Left forelimb (tissue), 1 donor: ENCODE data around the gene ALDH1A3.

Experiments used
- DNase-seq: peaks from one replicate; pipeline ENCODE4 v3.0.0-alpha.2; 2018; ENCODE audit warnings: low spot score

The ALDH1A3 gene

DNA sequence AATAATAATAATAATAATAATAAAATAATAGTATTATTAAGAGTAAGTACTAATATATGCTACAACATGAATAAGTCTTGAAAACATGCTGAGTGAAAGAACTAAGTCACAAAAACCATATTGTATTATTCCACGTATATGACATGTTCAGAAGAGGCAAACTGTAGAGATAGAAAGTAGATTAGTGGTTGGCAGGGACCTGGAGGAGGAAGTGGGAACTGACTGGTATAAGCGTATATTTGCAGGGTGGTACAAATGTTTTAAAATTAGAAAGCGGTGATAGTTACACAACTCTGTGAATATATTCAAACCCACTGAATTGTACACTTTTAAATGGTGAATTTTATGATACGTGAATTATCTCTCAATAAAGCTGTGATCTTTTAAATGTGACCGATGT, 72.3 kb downstream of the ALDH1A3 start:
- DNase-seq: no peak

DNA sequence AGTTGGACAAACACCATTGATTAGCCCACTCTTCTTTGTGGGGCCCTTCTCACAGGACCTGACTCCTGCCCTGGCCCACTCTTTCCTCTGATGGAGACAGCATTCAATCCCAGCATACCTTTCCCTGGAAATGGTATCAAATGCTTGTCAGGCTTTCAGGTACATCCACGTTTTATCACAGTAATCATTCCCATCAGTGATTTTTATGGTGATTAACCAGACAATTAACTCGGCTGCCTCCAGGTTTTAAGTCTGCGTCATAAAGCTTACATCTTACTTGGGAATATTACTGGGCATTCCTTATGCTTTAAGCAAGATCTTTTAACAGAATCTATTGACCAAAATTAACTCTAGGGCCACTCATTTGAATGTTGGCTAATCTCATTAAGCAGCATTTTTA, 72.9 kb downstream of the ALDH1A3 start:
- no peak for DNase-seq

DNA sequence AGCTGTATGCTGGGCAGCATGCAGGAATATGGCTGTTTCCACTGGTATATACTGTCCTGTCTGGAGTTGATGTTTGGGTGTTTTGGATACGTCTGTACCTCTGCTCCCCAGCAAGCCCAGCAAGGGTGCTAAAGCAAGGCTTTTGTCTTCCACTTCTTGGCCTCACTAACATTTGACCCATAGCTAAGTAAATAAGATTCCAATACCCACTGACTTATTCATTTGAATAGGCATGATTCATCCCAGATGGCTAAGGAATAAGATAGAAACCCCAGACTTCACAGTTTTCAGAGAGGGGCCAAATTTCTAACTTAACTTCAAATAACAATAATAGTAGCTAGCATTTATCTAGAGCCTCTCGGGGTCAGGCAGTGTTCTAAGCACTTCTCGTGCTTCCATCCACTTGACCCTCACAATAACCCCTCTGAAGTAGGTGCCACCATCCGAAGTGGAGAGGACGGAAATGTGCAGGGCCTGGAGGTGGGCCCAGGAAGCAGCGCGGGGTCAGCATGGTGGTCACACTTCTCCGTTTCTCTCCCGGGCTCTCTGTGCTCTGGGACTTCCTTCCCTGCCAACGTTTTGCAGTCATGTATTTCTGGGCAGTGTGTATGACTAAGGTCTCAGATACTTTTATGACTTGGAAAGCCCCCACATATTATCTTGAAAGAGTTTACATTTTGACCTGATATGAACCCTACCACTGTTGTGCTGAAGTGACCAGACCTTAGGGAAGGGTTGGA, 78.9 kb downstream of the ALDH1A3 start:
- DNase-seq: no peak

DNA sequence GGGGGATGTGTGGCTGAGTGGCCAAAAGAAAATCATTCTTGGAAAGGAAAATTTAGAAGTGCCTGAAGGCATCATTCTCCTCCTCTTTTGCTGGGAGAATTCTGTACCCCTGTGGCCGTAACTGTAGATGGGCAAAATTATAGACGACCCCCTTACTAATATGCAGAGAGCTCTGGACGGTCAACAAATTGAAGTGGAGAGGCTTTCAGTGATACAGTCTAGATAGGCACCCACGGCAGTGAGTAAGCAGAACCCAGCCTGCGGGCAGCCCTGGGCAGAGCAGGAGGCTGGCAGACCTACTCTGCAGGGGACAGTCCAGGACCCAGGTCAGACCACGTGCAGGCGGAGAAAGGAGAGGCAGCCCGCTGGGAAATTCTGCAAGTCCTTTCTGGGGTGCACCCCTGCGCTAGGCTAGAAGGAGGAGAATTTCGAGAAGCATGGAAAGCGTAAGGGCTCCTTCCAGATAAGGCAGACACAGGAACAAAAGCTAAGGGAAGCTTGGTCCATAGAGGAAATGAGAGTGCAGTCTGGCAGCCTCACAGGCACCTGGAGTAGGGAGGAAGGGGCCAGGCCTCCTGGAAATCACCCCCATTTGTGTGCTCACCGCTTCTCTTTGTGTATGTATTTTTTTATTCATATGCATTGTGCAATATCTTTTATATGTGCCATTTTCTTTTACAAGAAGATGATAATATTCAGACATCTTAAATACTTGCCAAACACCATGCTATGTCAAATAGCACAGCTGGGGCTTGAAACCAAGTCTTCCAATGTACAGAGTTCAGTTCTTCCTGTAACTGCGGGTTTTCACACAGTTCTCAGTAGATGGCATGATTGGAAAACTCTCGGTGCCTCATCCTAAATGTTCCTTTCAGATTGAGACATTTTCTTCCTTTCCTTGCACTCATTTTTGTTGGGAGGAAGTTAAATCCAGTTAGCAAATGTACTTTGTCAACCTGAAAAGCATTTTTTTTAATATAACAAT, 79.7 kb downstream of the ALDH1A3 start:
- no peak for DNase-seq
